GM12873 (cell line): ENCODE measurements around the gene DPF3.

Experiments used
- CTCF ChIP-seq: IDR thresholded peaks from 2 replicates; pipeline ENCODE4 v1.5.1; 2012; ENCODE audit warnings: low read depth, mild to moderate bottlenecking, moderate library complexity, low read length, control low read depth; ENCODE audit not compliant: insufficient read depth; ENCODE audit errors: missing control alignments

The DPF3 gene

GRCh38 chr14:72763892-72764291, 130.0 kb downstream of the DPF3 start:
- TF ChIP-seq CTCF = no peak

GRCh38 chr14:72759670-72760069, 134.2 kb downstream of the DPF3 start:
- TF ChIP-seq CTCF = no peak

DNA sequence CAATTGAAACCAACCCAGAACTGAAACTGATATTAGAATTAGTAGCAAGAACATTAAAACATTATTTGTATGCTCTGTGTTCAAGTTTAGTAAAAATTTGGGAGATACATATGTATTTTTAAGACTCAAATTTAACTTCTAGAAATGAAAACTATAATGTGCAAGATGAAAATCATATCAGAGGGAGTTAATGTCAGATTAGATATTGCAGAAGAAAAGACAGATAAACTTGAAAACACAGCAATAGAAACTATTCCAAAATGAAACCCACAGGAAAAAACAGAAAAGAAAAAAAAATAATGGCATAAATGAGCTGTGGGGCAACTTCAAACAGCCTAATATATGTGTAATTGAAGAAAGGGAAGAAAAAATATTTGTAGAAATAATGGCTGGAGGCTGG, 134.9 kb downstream of the DPF3 start:
- no peak for TF ChIP-seq CTCF

GRCh38 chr14:72758420-72758819, 135.5 kb downstream of the DPF3 start:
- no peak for TF ChIP-seq CTCF

DNA sequence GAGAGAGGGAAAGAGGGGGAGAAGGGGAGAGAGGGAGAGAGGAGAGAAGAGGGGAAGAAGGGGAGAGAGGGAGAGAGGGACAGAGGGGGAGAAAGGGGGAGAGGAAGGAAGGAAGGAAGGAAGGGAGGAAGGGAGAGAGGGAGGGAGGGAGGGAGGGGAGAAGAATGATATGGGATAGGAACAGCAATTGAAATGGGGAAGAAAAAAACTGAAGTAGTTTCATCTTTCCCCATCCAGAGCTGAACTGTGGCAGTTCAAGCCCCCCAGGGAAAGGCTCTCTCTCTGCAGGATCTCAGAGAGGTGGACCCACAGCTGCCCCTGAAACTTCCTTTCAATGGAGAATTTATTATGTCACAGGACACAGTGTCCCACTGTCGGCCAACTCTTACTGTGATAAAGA, 136.9 kb downstream of the DPF3 start:
- TF ChIP-seq CTCF = no peak

GRCh38 chr14:72755766-72756165, 138.1 kb downstream of the DPF3 start:
- TF ChIP-seq CTCF = no peak

GRCh38 chr14:72754949-72755348, 139.0 kb downstream of the DPF3 start:
- no peak for TF ChIP-seq CTCF

- TF ChIP-seq CTCF = no peak
Measured at GRCh38 chr14:72753879-72754400, 140.0 kb downstream of the DPF3 start.
